ENCODE data around the gene GPR158.

The GPR158 gene

DNA sequence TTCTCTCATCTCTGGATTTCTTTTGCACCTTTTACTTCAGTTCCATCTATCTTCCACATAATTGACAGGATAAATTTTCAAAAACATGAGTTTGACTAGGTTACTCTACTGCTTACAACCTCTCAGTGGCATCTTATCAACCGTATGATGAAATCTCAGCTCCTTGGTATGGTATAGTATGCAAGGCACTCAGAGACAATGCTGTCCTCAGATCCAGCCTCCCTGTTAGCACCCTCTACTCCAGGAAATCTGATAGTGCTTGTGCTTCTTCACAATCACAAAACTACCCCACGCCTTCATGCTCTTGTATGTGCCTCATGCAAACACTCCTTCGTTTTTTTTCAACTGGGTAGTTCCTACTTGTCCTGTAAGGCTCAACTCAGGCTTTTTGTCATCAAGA, 330.7 kb downstream of the GPR158 start:
- no peak for FAIRE-seq

DNA sequence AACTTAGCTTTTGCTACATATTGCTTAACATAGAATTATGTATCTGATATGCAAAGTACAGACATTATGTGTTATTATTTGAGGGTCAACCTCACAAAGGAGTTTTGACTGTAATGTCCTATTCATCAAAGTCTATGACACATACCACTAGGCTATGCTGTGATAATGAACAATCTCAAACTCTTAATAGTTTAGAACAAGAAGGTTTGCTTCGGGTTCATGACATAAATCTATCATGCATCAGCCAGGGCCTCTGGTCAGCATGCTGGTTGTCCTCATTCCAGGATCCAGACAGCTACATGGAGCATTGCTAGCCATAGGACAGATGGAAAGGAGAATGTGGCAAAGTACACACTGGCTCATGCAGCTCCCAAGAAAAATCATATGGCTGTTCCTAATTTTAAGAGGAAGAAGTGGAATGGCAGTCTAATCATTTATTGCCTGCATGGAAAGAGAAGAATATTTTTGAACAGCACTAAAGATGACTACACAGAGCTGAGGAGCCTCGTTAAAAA, 332.1 kb downstream of the GPR158 start:
- no peak for FAIRE-seq

DNA sequence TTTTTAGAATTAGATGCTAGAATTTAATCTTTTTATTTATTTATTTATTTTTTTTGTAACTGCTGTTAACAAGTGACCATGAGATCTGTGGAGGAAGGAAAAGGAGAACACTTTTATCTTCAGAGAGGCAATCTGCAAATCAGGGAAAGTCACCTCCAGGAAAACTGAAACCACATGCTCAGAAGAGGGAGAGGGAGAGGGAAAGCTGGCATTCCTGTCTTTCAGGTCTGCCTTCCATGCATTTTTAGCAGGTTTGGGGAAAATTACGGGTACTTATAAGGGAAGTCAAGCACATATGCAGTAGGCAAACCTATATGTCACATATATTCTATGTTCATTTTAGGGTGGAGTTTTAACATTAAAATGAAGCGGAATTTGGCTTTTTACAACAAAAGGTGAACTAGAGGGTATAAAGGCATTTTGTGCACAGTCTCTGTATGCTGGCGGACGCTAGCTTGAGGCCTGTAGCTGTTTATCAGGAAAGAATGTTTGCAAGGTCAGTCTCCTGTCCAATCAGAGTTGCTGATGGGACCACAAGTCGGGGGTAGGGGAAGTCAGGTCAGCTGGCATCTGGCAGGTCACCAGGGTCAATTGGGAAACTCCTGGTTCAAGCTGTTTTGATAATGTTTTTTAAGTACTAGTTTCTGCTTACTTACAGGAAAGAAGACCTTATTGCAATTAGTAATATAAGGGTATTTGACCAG, 333.5 kb downstream of the GPR158 start:
- no peak for FAIRE-seq

DNA sequence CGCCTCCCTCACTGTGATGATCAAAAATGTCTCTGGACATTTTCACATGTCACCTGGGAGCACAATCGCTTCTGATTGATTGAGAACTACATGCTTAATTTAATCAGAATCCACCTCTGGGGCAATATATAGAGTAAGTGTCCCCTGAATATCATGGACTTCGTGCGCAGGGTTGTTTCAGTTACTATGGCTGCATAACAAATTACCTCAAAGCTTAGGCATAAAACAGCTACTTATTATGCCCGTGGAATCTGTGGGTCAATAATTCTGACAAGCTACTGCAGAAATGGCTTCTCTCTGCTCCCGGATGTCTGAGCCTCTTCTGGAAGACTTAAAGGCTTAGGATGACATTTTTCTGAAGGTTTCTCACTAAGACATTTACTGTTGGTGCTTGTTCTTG, 334.4 kb downstream of the GPR158 start:
- no peak for FAIRE-seq

DNA sequence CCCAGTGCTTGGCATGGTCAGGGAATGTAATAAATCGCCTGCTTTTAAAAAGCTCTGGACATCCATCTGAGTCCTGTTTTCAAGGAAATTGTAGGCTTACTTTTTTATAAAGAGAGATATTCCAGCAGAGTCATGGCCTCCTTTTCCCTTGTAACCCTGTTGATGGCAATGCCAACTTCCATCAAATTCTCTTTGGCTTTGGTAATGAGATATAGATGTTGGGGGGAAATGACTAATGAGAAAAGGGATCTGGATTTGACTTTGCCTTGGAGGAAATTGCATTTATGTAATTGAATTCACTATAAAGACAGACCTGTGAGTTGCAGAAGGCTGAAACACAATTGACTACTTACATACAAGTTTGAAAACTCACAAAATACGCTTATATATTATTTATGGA, 347.5 kb downstream of the GPR158 start:
- FAIRE-seq = no peak

DNA sequence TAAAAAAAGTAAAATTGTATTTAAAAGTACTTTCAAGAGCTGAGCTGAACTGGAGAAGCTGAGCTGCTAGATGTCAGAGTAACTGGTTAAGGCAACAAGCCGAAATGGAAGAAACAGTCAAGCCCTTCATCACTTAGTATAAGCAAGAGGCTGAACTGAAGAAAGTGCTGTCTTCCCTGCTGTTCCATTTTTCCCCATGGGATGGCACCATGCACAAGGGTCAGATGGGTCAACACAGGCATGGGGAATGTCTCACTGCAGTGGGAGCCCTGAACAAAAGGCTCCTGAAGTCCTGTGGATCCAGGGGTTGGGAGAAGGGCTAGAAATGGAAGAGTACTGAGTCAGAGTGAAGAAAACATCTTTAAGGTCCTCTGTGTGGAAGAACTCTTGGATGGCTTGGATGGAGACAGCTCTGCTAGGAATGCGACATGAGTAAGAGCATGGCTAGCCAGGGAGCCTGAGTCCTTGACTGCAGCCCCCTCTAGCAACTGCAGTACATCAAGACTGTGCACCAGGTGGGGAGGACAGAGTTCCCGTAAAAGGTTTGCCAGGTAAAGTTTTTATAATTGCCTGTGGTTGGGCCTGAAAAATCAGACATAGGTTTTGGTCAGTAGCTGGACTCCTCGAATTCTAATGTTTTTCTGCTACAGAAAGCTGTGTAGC, 348.3 kb downstream of the GPR158 start:
- FAIRE-seq = no peak

DNA sequence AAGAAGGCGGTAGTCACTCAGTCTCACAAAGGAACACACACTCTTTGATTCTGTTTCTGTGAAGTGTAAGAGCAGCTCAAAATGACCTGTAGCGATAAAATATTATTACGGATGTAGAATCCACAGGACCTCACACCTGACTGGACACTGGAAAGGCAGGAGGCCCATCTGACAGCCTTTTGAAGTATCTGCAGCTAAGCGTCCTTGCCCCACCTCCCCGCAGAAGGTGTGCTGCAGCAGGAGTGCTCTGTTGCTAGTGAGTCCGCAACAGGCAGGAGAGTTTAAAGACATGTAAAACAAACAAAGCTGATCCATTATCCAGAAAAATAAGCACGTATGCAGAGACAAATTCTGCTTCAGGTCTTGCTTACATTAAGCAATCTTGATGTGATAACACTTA, 355.5 kb downstream of the GPR158 start:
- FAIRE-seq = no peak

DNA sequence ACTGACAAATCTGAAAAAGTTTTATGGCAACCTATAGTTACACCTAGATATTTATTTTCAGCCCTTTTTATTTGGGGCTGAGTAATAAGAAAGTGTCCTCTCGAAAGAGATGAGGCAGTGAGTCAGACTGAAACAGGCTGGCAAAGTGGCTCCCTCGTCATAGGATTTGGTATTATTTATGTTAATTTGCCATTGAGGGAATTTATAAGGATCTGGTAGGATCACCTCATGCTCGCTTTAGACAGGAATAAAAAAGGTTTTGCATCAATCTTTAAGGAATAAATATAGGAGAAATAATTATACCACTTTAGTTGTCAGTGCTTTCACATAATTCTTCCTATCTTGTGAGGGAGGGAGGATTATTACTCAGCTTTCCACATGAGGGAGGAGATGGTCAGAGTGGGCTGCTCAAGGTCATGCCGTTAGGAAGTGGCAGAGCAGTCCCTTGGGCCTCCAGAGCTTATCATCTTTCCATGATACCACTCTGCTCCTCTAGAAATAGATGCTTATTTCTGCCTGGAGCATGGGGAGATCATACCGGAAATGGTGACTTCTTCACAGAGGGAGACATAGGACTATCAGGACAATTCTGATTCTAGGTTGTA, 356.8 kb downstream of the GPR158 start:
- FAIRE-seq = no peak

DNA sequence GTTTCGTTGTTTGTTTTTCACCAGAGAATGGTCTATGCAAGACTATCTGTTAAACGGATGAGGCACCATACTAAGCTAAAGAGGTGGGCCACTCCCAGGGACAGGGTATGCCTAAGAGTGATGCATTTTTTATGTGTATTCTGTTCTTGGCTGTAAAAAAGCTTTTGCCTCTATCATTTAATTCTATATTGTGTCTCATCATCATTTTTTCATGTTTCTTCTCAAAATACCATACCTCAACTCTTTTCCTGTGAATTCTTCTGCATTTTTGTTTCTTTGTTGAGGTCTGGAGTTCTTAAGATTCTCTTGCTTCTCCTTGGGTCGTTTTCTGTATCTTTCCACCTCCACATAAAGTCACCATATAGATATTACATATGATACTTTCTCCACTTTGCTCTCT, 357.4 kb downstream of the GPR158 start:
- FAIRE-seq = no peak

DNA sequence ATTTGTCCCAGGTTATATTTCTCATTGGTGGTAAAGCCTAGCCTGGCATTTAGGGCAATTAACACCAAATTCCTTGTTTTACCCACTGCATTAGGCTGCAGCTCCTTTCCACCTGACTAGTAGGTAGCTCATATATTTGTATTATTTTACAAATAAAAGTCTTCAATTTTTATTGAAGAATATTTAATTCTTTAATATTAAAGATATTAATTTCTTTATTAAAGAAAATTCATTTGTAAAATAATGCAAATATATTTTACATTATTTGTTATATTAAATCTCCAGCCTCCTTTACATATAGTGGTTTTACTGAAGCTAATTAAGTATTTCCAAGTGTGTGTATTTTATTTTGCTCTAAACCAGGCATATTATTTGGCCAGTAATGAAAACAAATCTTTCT, 361.2 kb downstream of the GPR158 start:
- FAIRE-seq = no peak

DNA sequence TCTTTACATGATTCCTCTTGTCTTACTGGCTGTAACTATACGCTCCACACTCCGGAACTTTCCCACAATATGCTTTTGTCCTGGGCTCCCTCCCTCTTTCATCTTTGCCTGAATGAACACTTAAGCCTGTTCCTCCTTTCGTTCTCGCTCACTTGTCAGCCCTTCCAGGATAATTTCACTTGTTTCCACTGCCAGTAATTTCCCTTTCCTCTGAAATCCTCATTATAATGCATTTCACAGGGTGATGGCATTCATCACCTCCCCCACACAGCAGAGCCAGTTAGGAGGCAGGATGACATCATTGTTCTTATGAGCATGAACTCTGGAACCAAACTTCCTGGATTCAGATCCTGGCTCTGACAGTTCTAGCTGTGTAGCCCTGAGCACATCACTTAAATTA, 372.6 kb downstream of the GPR158 start:
- FAIRE-seq = no peak

DNA sequence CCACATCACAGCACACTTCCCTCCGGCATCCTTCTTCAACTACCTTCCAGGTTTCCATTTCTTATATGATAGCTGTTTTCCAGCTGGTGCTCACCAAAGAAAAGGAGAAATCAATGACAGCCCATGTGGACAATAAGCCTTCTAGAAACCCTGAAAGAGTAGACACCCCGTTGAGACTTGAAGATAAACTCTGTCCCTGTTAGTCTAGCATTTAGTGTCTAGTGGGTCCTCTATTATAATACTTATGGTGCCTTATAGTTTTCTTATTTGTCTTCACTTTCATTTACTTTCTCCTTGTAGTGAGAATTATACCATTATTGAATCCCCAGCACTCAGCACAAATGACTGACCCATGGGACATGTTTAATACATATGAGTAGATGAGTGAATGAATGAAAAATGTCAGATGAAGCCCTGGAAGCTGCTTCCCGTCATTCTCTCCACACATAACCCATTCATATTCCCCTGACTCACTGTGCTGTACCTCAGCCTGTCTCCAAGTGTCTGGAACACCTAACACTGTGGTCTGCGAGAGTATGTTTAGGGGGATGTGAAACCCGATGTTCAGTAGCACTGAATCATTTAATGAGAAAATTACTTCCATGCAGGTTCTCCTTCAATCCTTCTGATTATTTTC, 377.6 kb downstream of the GPR158 start:
- no peak for FAIRE-seq

DNA sequence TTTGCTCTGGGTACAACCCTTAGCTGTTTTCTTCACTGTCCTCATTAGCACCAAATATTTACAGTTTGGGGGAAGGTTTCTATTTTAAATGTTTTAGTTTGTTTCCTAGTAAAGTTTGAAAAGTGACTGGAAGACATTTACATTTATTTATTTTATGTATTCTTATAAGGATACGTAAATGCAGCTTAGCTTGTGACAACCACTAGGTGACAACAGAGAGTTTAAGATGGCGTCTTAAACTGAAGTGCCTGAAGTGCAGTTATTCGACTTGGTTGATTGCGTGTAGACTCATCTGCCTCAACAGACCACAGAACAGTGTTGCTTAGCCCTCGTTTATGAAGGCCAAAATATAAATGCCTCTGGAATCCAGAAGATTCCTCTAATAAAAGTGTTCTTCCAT, 381.1 kb downstream of the GPR158 start:
- no peak for FAIRE-seq

DNA sequence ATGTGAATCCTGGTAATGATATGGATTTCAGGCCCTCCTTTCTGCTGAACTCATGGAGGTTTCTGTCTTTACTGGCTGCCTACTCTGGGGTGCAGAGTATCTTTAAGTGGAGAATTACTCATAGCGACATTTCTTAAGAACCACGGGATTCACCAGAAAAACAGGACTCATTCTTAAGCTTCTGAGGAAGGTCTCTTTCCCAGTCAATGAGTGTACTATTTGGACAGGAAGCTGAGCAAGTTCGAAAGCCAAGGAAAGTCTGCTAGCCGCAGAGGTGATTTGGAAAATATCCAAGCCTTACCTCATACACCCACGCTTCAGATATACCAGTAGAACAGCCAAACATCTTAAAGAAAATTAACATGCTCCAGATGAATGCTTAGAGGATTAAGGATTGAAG, 381.7 kb downstream of the GPR158 start:
- no peak for FAIRE-seq

DNA sequence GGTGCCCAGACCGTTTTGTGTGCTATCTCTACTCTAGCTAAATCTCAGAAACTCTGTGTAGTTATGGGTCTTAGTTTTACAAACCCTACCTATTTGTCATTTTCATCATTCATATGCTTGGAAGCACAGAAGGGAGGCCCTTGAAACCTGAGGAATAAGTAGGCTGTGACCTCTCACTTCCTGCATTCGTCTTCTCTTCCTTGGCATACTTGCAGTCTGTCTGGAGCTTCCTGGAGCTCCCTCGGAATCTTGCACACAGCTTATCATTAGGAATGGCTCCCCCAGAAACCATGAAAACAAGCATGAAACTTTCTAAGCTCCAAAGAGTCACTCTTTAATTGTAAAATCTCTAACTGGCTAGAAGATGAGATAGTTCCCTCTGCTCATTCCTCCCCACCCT, 382.3 kb downstream of the GPR158 start:
- no peak for FAIRE-seq

DNA sequence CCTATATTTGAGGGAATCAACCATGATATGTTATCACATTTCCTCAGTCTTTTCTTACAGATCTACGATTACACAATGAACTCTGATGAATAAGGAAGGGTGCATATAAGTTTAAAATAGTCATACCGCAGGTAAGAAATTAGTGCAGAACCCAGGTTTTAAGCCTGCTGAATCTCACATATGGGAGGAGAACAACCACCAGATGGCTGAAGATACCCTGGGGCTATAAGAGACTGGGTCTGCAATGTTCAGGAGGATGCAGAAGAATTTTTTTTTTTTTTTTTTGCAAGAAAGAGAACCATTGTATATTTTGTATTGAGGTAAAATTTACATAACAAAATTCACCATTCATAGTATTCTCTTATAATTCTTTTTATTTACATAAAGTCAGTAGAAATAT, 387.0 kb downstream of the GPR158 start:
- no peak for FAIRE-seq

DNA sequence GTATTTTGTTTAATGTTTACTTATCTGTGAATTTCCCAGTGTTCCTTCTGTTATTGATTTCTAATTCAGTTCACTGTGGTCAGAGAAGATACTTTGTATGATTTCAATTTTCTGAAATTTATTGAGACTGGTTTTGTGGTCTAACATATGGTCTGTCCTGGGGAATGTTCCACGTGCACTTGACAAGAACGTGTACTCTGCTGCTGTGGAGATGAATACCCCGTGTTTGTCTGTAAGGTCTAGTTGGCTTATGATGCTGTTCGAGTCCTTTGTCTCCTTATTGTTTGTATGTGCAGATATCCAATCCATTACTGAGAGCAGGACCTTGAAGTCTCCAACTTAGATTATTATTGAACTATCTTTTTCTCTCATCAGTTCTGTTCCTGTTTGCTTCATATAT, 387.7 kb downstream of the GPR158 start:
- FAIRE-seq = no peak

DNA sequence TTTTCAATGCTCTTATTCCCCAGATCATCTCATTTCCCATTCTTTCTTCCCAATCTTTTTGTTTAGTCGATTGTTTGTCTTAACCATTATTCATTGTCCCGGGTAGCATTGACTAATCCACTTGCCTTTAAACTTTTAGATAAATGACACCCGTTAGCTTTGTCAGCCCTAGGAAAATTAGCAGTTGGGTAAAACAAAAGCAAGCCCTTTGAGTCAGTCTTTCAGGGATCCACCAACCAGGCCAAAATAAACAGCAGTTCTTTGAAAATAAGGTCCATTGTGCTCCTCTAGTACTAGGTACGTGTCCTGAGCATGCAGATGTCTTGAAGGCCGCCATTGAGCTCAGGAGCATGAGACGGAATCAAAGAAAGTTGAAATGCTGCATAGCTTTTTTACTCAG, 389.6 kb downstream of the GPR158 start:
- no peak for FAIRE-seq

DNA sequence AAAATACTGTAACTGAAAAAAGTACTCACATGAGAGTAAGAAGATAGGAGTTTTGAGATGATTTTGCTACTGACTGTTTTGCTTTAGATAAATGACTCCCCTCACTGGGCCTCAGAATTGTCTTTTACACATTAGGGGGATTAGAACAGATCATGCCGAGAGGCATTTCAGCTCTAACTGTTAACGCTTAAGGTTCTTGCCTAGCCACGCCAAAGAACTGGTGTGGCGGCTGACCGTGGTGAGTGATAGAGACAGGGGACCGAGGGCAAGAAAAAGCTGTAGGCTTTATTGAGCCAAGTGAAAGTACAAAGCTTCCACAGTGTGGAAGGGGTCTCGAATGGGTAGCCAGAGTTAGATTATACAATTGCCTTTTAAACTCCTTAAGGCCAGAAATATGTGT, 390.8 kb downstream of the GPR158 start:
- FAIRE-seq = no peak

DNA sequence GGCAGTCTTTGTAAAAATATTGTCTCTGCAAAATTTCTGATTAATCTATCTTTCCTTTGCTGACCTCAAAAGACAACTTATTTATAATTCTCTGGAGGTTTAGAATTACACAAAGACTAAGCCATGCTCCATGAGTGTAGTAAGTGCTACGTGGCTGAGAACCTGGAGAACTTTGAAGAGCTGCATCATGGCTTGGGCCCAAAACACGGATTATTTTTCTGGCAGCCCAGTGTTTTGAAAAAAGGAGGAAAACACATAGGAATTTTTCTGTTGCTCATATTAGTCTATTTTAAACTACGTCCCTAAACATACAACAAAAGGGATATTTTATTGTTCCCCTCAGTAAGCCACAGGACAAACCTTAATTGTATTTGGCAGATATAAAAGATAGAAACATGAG, 398.5 kb downstream of the GPR158 start:
- FAIRE-seq = no peak

DNA sequence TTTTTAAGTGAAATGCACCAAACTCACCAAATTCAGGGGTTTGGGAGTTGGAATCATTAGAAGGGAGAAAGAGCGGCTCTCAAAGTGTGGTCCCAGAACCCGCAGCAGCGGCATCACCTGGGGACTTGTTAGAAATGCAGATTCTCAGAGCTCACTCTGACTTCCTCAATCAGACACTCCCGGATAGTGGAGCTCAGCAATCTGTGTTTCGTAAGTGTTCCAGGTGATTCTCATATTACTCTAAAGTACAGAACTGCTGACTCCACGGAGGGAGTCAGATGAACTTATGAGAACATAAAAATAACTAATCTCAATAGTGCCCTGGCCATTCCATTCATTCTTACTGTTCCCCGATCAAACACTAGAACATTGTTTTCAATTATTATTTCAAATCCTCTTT, 400.5 kb downstream of the GPR158 start:
- FAIRE-seq = no peak

DNA sequence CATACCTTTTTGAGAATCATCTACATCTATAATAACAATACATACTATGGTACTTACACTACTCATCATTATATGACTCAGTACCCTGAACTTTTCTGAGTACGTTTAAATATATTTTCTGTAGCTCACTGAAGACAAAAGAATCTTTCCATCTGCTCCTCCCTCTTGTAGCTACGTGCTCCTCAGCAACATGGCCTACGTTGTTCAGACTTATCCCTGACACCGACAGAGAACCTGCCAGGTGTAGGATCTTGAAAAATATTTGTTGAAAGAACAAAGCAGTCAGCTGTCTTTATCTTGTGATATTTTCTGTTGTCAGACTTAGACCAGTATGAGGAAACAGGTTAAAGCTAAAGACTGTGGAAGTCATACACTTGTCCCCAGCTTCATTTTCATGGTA, 403.3 kb downstream of the GPR158 start:
- FAIRE-seq = no peak

DNA sequence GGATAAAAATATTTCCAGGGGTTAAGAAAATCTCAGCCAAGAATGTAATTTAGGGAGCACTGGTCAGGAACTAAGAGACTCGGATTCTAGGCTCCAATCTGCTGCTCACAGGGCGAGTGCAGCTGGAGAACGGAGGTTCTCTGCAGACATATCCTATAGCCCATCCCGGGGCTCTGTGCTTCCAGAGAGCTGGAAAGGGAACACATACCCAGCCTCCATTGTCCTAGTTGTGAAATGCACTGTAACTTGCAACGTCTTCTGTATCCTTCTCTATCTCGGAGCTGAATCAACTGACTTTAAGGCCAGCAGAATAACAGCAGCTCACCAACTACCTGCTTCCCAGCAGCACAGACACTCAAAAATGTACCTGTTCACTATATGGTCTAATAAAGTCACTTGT, 408.2 kb downstream of the GPR158 start:
- FAIRE-seq = no peak

DNA sequence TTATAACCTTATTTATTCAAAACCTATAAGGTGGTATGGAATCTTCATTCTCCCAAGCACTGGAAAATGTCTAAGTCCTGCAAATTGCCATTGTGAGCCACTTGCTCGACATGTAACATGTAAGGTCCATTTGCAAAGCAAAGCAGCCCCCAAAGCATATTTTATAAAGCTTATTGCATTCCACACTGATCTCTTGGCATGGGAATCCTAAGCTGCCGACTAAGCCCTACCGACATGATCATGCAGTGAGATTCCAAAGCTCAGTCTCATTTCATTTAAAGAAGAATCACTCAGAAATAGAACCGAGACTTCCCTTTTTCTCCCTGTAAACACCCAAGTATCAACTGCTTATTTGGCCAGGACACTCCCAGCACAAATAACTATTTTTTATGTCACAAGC, 425.9 kb downstream of the GPR158 start:
- FAIRE-seq = no peak

Data from endometrium (tissue), 2 donors.